ENCODE data around the gene CPM. TPM values are rescaled to one million over a fixed set of nuclear protein-coding genes. Genes with fewer than 3 reads are reported as not detected.

The CPM gene
- total RNA-seq, 2 donors from 2014 or later: 8.4 to 17.7 TPM

DNA sequence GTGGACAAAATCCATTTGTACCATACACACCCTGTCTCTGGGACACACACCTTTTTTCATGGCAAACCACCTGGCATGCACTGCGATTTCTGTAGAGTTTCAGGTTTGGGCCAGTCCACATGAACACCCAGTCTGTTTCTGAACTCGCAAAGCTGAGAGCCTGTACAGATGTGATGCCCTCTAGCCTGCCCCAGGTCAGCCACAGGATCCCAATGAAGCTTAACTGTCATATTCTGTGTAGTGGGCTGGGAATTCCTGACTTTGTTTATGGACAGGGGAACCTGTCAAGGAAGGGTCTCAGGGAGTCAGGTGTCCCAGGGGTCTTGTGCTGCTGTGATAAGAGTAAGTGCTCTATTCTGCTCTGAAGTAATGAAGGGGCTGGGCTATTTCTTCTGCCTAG lies 39.8 kb downstream of the CPM start:
- Mint-ChIP-seq H3K4me1 (ENCODE audit: low read depth) (peaks cover 48% of the 10 kb centered on the region), H3K27ac (no peak overlapping the region), H3K36me3 (ENCODE audit: insufficient read depth in 2 of 2) (no peaks in the 10 kb centered on the region), H3K27me3 (ENCODE audit: low read depth) (peaks cover 13% of the 10 kb centered on the region), H3K9me3 (no peaks in the 10 kb centered on the region), H3K4me3 (no peak overlapping the region)
- ATAC-seq (replicated peaks in 1 of 2): no peak
- no peak for DNase-seq

DNA sequence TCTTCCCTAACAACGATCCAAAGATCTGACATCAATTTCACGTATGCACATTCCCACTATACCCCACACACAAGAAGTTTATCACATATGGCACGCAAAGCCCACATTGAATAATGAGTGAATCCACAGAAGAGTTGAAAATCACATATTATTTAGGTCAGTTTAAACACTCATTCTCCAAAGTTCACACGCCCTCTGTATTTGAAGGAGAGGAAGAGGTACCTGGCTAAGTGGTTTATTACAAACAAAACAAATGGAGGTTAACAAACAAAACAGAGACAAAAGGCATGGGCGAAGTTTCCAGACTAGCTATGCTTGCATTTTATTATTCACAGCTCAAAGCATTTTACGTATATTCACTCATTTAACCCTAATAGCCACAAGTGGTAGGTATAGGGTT lies 41.8 kb downstream of the CPM start:
- DNase-seq (no peak), ATAC-seq (replicated peaks in 1 of 2) (no peak)
- Mint-ChIP-seq H3K9me3 (no peaks in the 10 kb centered on the region), H3K4me3 (no peak overlapping the region), H3K27me3 (ENCODE audit: low read depth) (peaks cover 16% of the 10 kb centered on the region), H3K27ac (no peak overlapping the region), H3K36me3 (ENCODE audit: insufficient read depth in 2 of 2) (no peaks in the 10 kb centered on the region), H3K4me1 (ENCODE audit: low read depth) (peaks cover 55% of the 10 kb centered on the region)

DNA sequence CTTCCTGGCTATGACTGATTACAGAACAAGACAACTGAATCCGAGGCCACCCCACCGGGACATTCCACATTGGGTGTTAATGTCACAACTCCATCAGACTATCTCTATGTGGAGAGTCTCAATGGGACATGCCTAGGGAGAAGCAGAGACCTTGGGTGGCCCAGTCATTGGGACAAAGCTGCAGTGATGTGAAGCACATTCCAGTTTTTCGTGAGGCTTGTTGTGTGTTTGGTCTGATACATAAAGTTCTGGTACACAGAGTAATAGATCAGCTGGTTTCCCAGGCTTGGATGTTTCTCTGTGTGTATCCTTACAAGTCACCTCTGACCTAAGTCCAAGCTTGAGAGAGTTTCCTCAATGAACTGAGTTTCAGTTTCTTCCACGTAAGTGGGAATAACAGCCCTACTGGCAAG lies 42.3 kb downstream of the CPM start:
- Mint-ChIP-seq H3K9me3 (no peaks in the 10 kb centered on the region), H3K4me1 (ENCODE audit: low read depth) (peaks cover 51% of the 10 kb centered on the region), H3K27ac (no peak overlapping the region), H3K27me3 (ENCODE audit: low read depth) (peaks cover 12% of the 10 kb centered on the region), H3K36me3 (ENCODE audit: insufficient read depth in 2 of 2) (no peaks in the 10 kb centered on the region), H3K4me3 (no peak overlapping the region)
- no peak for ATAC-seq (replicated peaks in 1 of 2)
- DNase-seq: no peak

DNA sequence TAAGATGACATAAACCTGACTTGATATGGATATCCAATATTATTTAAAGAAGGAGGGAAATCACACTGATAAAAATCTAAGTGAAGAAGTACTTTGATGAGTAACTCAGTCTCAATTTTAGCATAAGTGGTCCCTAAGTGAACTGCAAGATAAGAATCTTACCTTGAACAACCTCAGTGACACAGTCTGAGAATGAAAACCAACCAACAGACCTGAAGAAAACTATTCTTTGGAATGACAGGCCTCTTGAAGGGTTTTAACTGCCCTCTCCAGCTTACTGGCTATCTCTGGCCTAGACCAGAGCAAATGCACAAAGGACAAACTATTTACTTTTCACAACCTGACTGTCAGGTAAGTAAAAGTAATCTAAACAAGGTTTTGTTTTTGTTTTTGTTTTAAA lies 44.7 kb downstream of the CPM start:
- H3K27me3 Mint-ChIP-seq (ENCODE audit: low read depth): peaks cover 19% of the 10 kb centered on the region
- H3K4me1 Mint-ChIP-seq (ENCODE audit: low read depth): peaks cover 45% of the 10 kb centered on the region
- no peaks in the 10 kb centered on the region for H3K36me3 Mint-ChIP-seq (ENCODE audit: insufficient read depth in 2 of 2)
- no peak overlapping the region for H3K27ac Mint-ChIP-seq
- H3K4me3 Mint-ChIP-seq: peak overlapping the region in 1 of 2 donors; percentile 25
- peak; percentile 90 to 94 for ATAC-seq (replicated peaks in 1 of 2)
- DNase-seq: peak in 1 of 2 donors; percentile 10
- no peaks in the 10 kb centered on the region for H3K9me3 Mint-ChIP-seq

DNA sequence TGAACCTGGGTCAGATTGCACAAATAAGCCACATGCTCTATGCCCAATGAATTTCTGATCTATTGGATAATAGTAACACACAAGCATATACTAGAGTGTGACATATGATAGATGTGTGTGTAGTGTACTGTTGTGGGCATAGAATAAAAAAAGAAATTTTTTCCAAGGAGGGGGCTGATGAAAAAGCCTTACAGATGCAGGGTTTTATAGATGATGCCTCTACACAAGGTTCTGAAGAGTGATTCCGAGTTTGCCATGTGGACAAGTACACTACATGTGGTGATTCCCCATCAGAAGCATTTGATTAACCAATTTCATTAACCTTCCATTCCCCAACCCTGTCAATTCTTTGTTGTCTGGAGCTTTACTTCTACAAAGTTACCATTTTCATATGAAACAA lies 45.3 kb downstream of the CPM start:
- no peak overlapping the region for H3K27ac Mint-ChIP-seq
- ATAC-seq (replicated peaks in 1 of 2) (no peak), DNase-seq (no peak)
- no peak overlapping the region for H3K4me3 Mint-ChIP-seq
- peaks cover 0 to 2% of the 10 kb centered on the region in 2 donors for H3K36me3 Mint-ChIP-seq (ENCODE audit: insufficient read depth in 2 of 2)
- peaks cover 19% of the 10 kb centered on the region for H3K27me3 Mint-ChIP-seq (ENCODE audit: low read depth)
- no peaks in the 10 kb centered on the region for H3K9me3 Mint-ChIP-seq
- peaks cover 45% of the 10 kb centered on the region for H3K4me1 Mint-ChIP-seq (ENCODE audit: low read depth)

DNA sequence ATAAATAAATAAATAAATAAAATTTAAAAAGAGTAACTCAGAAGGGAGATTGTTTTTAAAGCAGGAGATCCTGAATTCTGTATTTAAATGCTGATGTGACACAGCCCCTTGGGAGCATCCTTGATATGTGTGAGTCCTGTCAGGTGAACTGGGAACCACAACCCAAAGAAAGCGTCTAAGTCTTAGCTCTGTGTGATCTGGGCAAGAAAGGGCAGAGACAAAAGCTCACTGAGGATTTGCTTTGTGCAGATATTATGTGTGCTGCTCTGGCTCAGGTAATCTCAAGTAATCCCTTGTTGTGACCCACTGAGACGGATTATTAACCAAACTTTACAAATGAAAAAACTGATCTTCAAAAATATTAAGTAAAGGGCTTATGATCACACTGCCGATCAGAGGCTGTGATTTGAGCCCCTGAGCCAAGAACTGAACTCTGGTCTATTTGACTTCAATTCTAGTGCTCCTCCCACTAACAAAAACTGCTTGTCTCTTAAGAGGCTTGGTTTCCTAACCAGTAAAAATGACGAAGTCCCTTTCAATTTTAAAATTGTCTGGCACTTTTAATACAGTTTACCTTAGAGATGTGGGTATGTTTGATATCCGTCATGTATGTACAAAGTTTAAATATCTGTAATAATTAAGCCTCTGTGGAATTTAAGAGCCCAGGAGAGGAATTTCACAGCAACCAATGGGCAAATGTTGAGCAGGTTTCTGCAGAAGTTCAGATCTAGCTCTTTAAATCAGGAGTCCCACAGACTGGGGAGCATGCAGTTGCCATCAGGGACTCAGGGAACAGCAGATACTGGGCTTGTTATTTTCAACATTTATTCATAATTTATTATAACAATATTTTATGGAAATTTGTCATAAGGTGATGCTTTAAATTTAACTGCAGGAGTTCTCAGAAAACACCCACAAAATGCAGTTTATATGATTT lies 46.1 kb downstream of the CPM start:
- DNase-seq: no peak
- Mint-ChIP-seq H3K9me3 (peaks cover 0 to 2% of the 10 kb centered on the region in 2 donors), H3K27ac (no peak overlapping the region), H3K36me3 (ENCODE audit: insufficient read depth in 2 of 2) (peaks cover 0 to 4% of the 10 kb centered on the region in 2 donors), H3K4me3 (no peak overlapping the region), H3K4me1 (ENCODE audit: low read depth) (peaks cover 39% of the 10 kb centered on the region), H3K27me3 (ENCODE audit: low read depth) (peaks cover 19% of the 10 kb centered on the region)
- ATAC-seq (replicated peaks in 1 of 2): no peak

DNA sequence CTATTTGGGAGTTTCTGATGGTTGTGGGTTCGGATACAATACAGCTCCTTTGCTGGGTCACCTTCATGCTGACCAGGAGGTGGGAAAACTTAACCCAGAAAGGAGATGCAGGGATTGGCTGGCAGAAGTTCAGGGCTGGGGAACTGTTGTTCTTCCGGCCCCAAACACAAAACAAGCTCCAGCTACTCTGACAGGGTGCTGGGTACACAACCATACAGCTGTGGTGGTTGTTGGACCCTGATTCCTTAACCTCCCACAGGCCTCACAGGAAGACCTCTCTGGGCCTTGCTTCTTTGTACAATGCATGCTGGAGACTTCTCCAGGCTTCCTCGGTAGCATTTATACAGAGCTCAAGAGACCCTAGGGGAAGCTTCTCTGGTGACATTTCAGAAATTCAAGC lies 47.6 kb downstream of the CPM start:
- no peak for ATAC-seq (replicated peaks in 1 of 2)
- H3K27ac Mint-ChIP-seq: no peak overlapping the region
- peaks cover 0 to 2% of the 10 kb centered on the region in 2 donors for H3K9me3 Mint-ChIP-seq
- H3K36me3 Mint-ChIP-seq (ENCODE audit: insufficient read depth in 2 of 2): peaks cover 0 to 4% of the 10 kb centered on the region in 2 donors
- peaks cover 24% of the 10 kb centered on the region for H3K4me1 Mint-ChIP-seq (ENCODE audit: low read depth)
- peaks cover 13% of the 10 kb centered on the region for H3K27me3 Mint-ChIP-seq (ENCODE audit: low read depth)
- H3K4me3 Mint-ChIP-seq: no peak overlapping the region
- DNase-seq: no peak

DNA sequence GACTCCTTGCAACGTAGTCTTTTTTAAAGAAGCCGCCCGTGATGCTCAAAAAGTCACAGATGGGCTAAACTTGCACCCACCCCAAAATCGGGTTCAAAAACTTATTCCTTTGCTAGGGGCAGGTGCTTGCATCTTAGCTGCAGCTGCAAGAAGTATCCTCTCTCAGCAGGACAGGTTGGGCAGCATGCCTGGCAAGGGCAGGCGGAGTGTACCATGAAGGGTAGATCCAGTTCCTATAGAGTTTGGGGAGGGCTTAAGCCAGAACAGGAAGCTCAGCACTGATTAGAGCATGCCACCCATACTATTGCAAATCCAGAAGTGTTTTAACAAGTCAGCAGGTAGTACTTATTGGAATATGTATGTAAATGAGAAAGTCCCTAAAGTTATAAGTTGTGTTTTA lies 48.7 kb downstream of the CPM start:
- Mint-ChIP-seq H3K36me3 (ENCODE audit: insufficient read depth in 2 of 2) (peaks cover 0 to 4% of the 10 kb centered on the region in 2 donors), H3K9me3 (peaks cover 0 to 2% of the 10 kb centered on the region in 2 donors), H3K27ac (no peak overlapping the region), H3K27me3 (ENCODE audit: low read depth) (peaks cover 13% of the 10 kb centered on the region), H3K4me1 (ENCODE audit: low read depth) (peaks cover 15% of the 10 kb centered on the region), H3K4me3 (no peak overlapping the region)
- DNase-seq (no peak), ATAC-seq (replicated peaks in 1 of 2) (no peak)

DNA sequence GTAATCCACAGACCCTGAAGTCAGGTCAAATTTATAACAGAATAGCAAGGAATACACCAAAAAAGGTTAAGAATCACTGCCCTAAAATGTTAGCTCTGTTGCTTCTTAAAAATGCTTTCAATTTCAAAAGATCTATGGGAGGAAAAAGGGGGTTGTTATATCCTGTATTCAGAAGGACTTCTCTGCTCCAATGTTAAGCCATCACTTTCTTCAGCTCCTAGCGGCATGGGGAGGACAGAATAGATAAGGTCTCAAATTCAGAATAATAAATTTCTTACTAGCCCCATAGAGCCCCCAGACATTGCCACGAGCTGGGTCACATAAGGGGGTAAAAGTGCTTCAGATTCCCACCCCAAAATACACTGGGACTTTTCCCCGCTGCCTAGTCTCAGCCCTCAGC lies 49.8 kb downstream of the CPM start:
- Mint-ChIP-seq H3K27ac (no peak overlapping the region), H3K27me3 (ENCODE audit: low read depth) (peaks cover 13% of the 10 kb centered on the region), H3K4me3 (no peak overlapping the region), H3K36me3 (ENCODE audit: insufficient read depth in 2 of 2) (peaks cover 0 to 10% of the 10 kb centered on the region in 2 donors), H3K9me3 (peaks cover 0 to 2% of the 10 kb centered on the region in 2 donors), H3K4me1 (ENCODE audit: low read depth) (peaks cover 7% of the 10 kb centered on the region)
- no peak for DNase-seq
- no peak for ATAC-seq (replicated peaks in 1 of 2)

DNA sequence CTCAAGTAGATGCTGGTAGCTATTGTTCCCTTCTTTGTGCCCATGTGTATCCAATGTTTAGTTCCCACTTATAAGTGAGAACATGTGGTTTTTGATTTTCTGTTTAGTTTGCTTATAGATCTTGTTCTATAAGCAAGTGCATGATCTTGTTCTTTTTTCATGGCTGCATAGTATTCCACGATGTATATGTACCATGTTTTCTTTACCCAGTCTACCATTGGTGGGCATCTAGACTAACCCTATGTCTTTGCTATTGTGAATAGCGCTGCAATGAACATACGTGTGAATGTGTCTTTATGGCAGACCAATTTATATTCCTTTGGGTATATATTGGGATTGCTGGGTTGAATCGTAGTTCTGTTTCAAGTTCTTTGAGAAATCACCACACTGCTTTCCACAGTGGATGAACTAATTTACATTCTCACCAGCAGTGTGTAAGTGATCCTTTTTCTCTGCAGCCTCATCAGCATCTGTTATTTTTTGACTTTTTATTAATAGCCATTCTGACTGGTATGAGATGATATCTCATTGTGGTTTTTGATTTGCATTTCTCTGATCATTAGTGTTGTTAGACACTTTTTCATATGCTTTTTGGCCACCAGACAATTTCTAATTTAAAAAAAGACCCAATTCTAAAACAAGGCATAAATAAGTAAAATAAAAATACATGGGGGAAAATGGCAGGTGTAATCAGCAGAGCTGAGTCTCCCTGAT lies 50.6 kb downstream of the CPM start:
- DNase-seq: no peak
- H3K9me3 Mint-ChIP-seq: peaks cover 0 to 2% of the 10 kb centered on the region in 2 donors
- H3K4me1 Mint-ChIP-seq (ENCODE audit: low read depth): no peaks in the 10 kb centered on the region
- H3K36me3 Mint-ChIP-seq (ENCODE audit: insufficient read depth in 2 of 2): peaks cover 0 to 10% of the 10 kb centered on the region in 2 donors
- peaks cover 13% of the 10 kb centered on the region for H3K27me3 Mint-ChIP-seq (ENCODE audit: low read depth)
- no peak overlapping the region for H3K4me3 Mint-ChIP-seq
- no peak overlapping the region for H3K27ac Mint-ChIP-seq
- ATAC-seq (replicated peaks in 1 of 2): no peak

DNA sequence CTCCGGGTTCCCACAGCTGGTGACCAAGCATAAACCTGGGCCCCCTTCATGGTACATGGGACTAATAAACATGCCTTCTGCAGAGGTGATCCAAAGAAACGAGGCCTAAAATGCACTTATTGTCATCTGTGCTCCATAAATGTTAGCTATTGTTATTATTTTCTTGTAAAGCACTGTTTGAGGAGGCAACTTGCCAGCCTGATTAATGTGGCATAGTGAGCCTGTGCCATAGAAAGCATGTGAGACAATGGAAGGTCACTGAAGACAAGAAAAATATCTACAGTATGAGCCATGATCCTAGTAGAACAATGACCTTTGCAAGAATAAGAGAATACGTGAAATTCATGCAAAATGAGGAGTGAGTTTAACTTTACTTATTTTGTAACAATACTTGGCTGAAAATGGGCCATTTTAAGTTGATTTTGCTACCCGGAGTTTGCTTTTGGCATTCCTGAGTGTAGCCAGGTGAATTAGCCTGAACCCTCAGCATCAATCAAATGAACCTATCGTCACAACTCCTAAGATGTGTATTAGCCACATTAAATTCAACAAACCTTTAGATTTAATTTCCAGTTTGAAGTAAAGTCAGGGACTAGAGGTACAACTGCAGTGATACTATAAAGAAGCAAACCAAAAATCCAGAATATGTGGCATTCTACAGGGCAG lies 52.2 kb downstream of the CPM start:
- peaks cover 7% of the 10 kb centered on the region for H3K27me3 Mint-ChIP-seq (ENCODE audit: low read depth)
- H3K36me3 Mint-ChIP-seq (ENCODE audit: insufficient read depth in 2 of 2): peaks cover 0 to 10% of the 10 kb centered on the region in 2 donors
- no peak for DNase-seq
- no peak overlapping the region for H3K27ac Mint-ChIP-seq
- peaks cover 0 to 2% of the 10 kb centered on the region in 2 donors for H3K9me3 Mint-ChIP-seq
- H3K4me1 Mint-ChIP-seq (ENCODE audit: low read depth): no peaks in the 10 kb centered on the region
- no peak overlapping the region for H3K4me3 Mint-ChIP-seq
- ATAC-seq (replicated peaks in 1 of 2): no peak

DNA sequence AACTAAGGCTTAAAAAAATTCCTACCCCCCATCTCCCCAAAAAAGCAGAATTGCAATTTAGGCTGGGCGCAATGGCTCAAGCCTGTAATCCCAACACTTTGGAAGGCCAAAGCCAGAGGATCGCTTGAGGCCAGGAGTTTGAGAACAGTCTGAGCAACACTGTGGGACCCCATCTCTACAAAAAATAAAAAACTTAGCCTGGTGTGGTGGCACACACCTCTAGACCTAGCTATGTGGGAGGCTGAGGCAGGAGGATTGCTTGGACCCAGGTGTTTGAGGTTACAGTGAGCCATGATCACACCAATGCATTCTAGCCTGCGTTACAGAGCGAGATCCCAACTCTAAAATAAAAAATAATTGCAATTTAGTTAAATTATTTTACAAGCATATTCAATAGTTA lies 54.1 kb downstream of the CPM start:
- DNase-seq (no peak), ATAC-seq (replicated peaks in 1 of 2) (no peak)
- Mint-ChIP-seq H3K9me3 (peaks cover 0 to 2% of the 10 kb centered on the region in 2 donors), H3K36me3 (ENCODE audit: insufficient read depth in 2 of 2) (peaks cover 0 to 10% of the 10 kb centered on the region in 2 donors), H3K4me3 (no peak overlapping the region), H3K27ac (no peak overlapping the region), H3K4me1 (ENCODE audit: low read depth) (no peaks in the 10 kb centered on the region), H3K27me3 (ENCODE audit: low read depth) (no peaks in the 10 kb centered on the region)

DNA sequence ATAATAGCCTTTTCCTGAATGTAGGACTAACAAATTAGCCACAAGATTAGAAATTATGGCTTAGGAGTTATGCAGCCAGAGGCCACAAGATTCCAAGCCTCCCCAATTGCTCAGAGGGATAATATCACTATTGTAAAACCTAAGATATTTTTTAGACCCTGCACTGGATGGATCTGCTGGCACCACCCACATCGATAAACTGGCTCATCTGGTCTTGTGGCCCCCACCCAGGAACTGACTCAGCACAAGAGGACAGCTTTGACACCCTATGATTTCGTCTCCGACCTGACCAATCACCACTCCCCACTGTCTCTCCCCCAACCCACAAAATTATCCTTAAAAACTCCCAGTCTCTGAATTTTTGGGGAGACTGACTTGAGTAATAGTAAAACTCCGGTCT lies 54.7 kb downstream of the CPM start:
- Mint-ChIP-seq H3K4me1 (ENCODE audit: low read depth) (no peaks in the 10 kb centered on the region), H3K27me3 (ENCODE audit: low read depth) (no peaks in the 10 kb centered on the region), H3K4me3 (no peak overlapping the region), H3K27ac (no peak overlapping the region), H3K9me3 (peaks cover 0 to 2% of the 10 kb centered on the region in 2 donors), H3K36me3 (ENCODE audit: insufficient read depth in 2 of 2) (peaks cover 0 to 10% of the 10 kb centered on the region in 2 donors)
- DNase-seq: no peak
- no peak for ATAC-seq (replicated peaks in 1 of 2)
